OCI-LY1 (cell line): ENCODE data around the gene MCM8.

Source experiments
- H2AFZ ChIP-seq: fragments of 200-600 bp; sonication (generic), shearing (Covaris generic); 2 replicates; pipeline ENCODE4 v1.6.0; 2014; ENCODE audit warnings: antibody characterized with exemption, mild to moderate bottlenecking, low read length
- H3F3A ChIP-seq: fragments of 200-600 bp; sonication (generic), shearing (Covaris generic); 2 replicates; pipeline ENCODE4 v1.6.0; 2014; ENCODE audit warnings: mild to moderate bottlenecking, antibody characterized with exemption, low read length, moderate library complexity; ENCODE audit not compliant: insufficient read depth
- H3K27ac ChIP-seq: fragments of 200-600 bp; sonication (generic); 2 replicates; pipeline ENCODE4 v1.5.1; 2014; ENCODE audit warnings: low read length, mixed run types, mild to moderate bottlenecking, low read depth; ENCODE audit not compliant: poor library complexity, severe bottlenecking
- H3K27me3 ChIP-seq: fragments of 200-600 bp; sonication (generic); 2 replicates; pipeline ENCODE4 v1.6.0; 2014; ENCODE audit warnings: antibody characterized with exemption, mild to moderate bottlenecking, low read length, moderate library complexity; ENCODE audit not compliant: insufficient read depth
- H3K36me3 ChIP-seq: fragments of 200-600 bp; sonication (generic); 2 replicates; pipeline ENCODE4 v1.6.1; 2014; ENCODE audit warnings: mild to moderate bottlenecking, antibody characterized with exemption, low read length, moderate library complexity, mixed read lengths; ENCODE audit not compliant: insufficient read depth
- H3K4me1 ChIP-seq: fragments of 200-600 bp; sonication (generic); 2 replicates; pipeline ENCODE4 v1.5.1; 2014; ENCODE audit warnings: mild to moderate bottlenecking, low read length, moderate library complexity; ENCODE audit not compliant: insufficient read depth, severe bottlenecking
- H3K4me2 ChIP-seq: fragments of 200-600 bp; sonication (generic), shearing (Covaris generic); 2 replicates; pipeline ENCODE4 v1.6.1; 2014; ENCODE audit warnings: low read length
- H3K4me3 ChIP-seq: fragments of 200-600 bp; sonication (generic); 2 replicates; pipeline ENCODE4 v1.5.1; 2014; ENCODE audit warnings: low read length, low read depth, mild to moderate bottlenecking, mixed read lengths; ENCODE audit not compliant: poor library complexity, severe bottlenecking
- H3K79me2 ChIP-seq: fragments of 200-600 bp; shearing (Covaris generic); 2 replicates; pipeline ENCODE4 v1.6.1; 2016; ENCODE audit warnings: mixed run types, low read length, mixed read lengths; ENCODE audit not compliant: insufficient read depth
- H3K9ac ChIP-seq: fragments of 200-600 bp; sonication (generic), shearing (Covaris generic); 2 replicates; pipeline ENCODE4 v1.6.1; 2014; ENCODE audit warnings: mild to moderate bottlenecking, low read length, mixed read lengths
- H3K9me2 ChIP-seq: fragments of 200-600 bp; sonication (generic), shearing (Covaris generic); 2 replicates; pipeline ENCODE4 v1.6.1; 2014; ENCODE audit warnings: low read depth, mild to moderate bottlenecking, low read length, mixed read lengths
- H3K9me3 ChIP-seq: fragments of 200-600 bp; shearing (Covaris generic); 2 replicates; pipeline ENCODE4 v1.6.1; 2014; ENCODE audit warnings: low read length, mixed read lengths
- H4K20me1 ChIP-seq: fragments of 200-600 bp; sonication (generic), shearing (Covaris generic); 2 replicates; pipeline ENCODE4 v1.6.0; 2016; ENCODE audit warnings: mild to moderate bottlenecking, low read length; ENCODE audit not compliant: insufficient read depth
- CTCF ChIP-seq: fragments of 200-600 bp; sonication (generic), shearing (Covaris generic); IDR thresholded peaks from 2 replicates; pipeline ENCODE4 v1.5.1; 2017; ENCODE audit warnings: mild to moderate bottlenecking, antibody characterized with exemption, low read length, moderate library complexity, mixed read lengths
- EZH2 ChIP-seq: fragments of 200-600 bp; sonication (generic), shearing (Covaris generic); IDR thresholded peaks from 2 replicates; pipeline ENCODE4 v1.8.0; 2017; ENCODE audit warnings: borderline replicate concordance, mixed run types, mild to moderate bottlenecking, antibody characterized with exemption, low read length, moderate library complexity, mixed read lengths

MCM8 gene

GRCh38 chr20:5923493-5923892, 27.0 kb upstream of the MCM8 start:
- Histone ChIP-seq H3K4me3 (no peak overlapping the region), H3K4me1 (peaks cover 14% of the 10 kb centered on the region), H3K9me3 (no peaks in the 10 kb centered on the region), H3F3A (no peaks in the 10 kb centered on the region), H3K9me2 (no peaks in the 10 kb centered on the region), H2AFZ (no peak overlapping the region), H4K20me1 (no peaks in the 10 kb centered on the region), H3K27ac (no peak overlapping the region), H3K9ac (no peak overlapping the region), H3K27me3 (no peaks in the 10 kb centered on the region; the same call in 1 of the 2 replicates), H3K79me2 (no peaks in the 10 kb centered on the region), H3K4me2 (no peak overlapping the region), H3K36me3 (no peaks in the 10 kb centered on the region)
- no peak for TF ChIP-seq CTCF
- no peak for TF ChIP-seq EZH2

GRCh38 chr20:5925551-5925950, 24.9 kb upstream of the MCM8 start:
- Histone ChIP-seq H4K20me1 (no peaks in the 10 kb centered on the region), H3K4me3 (no peak overlapping the region)

GRCh38 chr20:5927749-5928462, 22.5 kb upstream of the MCM8 start:
- Histone ChIP-seq H4K20me1 (no peaks in the 10 kb centered on the region), H3K79me2 (no peaks in the 10 kb centered on the region), H3K9me3 (no peaks in the 10 kb centered on the region), H2AFZ (no peak overlapping the region), H3K4me1 (peaks cover 5% of the 10 kb centered on the region), H3K27ac (no peak overlapping the region), H3K4me3 (no peak overlapping the region), H3F3A (no peaks in the 10 kb centered on the region), H3K9me2 (no peaks in the 10 kb centered on the region), H3K27me3 (no peaks in the 10 kb centered on the region), H3K36me3 (no peaks in the 10 kb centered on the region), H3K4me2 (no peak overlapping the region), H3K9ac (no peak overlapping the region)
- TF ChIP-seq CTCF (no peak), EZH2 (no peak)

More at GRCh38 chr20:5925551-5925950, 24.9 kb upstream of the MCM8 start:
- H3K79me2 ChIP-seq, result no peaks in the 10 kb centered on the region
- H3K4me1 ChIP-seq, result peaks cover 5% of the 10 kb centered on the region
- no peaks in the 10 kb centered on the region for H3K9me2 ChIP-seq
- H3K9me3 ChIP-seq, result no peaks in the 10 kb centered on the region
- H3F3A ChIP-seq, result no peaks in the 10 kb centered on the region
- no peak overlapping the region for H3K4me2 ChIP-seq
- H3K9ac ChIP-seq, result no peak overlapping the region
- no peak overlapping the region for H2AFZ ChIP-seq
- no peaks in the 10 kb centered on the region for H3K36me3 ChIP-seq
- no peak overlapping the region for H3K27ac ChIP-seq
- no peaks in the 10 kb centered on the region for H3K27me3 ChIP-seq
- no peak for TF ChIP-seq CTCF
- no peak for TF ChIP-seq EZH2
